Nephron (organoid): ENCODE measurements around the gene SACM1L.

Experiments
- H3K27ac Mint-ChIP-seq, 3 experiments: 2 replicates each; pipeline ENCODE4 v1.8.0; 2020; ENCODE audit warnings: mixed read lengths in 3 of 3, mild to moderate bottlenecking in 2 of 3, moderate library complexity in 1 of 3
- H3K27me3 Mint-ChIP-seq: 2 replicates; pipeline ENCODE4 v1.8.0; 2021; ENCODE audit warnings: low read depth, mild to moderate bottlenecking, moderate library complexity, mixed read lengths
- H3K36me3 Mint-ChIP-seq: 2 replicates; pipeline ENCODE4 v1.8.0; 2020; ENCODE audit warnings: low read depth, mixed read lengths
- H3K4me1 Mint-ChIP-seq: 2 replicates; pipeline ENCODE4 v1.8.0; 2020; ENCODE audit warnings: mixed read lengths
- H3K4me3 Mint-ChIP-seq, 3 experiments: 2 replicates each; pipeline ENCODE4 v1.8.0; 2020; ENCODE audit warnings: mild to moderate bottlenecking in 3 of 3, mixed read lengths in 3 of 3, moderate library complexity in 2 of 3
- H3K9me3 Mint-ChIP-seq: 2 replicates; pipeline ENCODE4 v1.8.0; 2020; ENCODE audit warnings: mixed read lengths
- TF ChIP-seq, protein P1 (sequence below), 3 experiments: fragments of 200-600 bp; sonication (generic); IDR thresholded peaks; one replicate each; pipeline ENCODE4 v1.5.0; 2021; ENCODE audit warnings: antibody characterized with exemption in 3 of 3; ENCODE audit not compliant: unreplicated experiment in 3 of 3

SACM1L gene

GRCh38 chr3:45654397-45654944 lies 34.7 kb upstream of the SACM1L start:
- peak overlapping the region in 1 of 3 experiments; percentile 23 for H3K27ac Mint-ChIP-seq
- peaks cover 12% of the 10 kb centered on the region for H3K36me3 Mint-ChIP-seq
- H3K9me3 Mint-ChIP-seq: peaks cover 8% of the 10 kb centered on the region
- no peak overlapping the region for H3K4me3 Mint-ChIP-seq
- peaks cover 4% of the 10 kb centered on the region for H3K4me1 Mint-ChIP-seq
- no peaks in the 10 kb centered on the region for H3K27me3 Mint-ChIP-seq
- TF ChIP-seq, protein P1, sequence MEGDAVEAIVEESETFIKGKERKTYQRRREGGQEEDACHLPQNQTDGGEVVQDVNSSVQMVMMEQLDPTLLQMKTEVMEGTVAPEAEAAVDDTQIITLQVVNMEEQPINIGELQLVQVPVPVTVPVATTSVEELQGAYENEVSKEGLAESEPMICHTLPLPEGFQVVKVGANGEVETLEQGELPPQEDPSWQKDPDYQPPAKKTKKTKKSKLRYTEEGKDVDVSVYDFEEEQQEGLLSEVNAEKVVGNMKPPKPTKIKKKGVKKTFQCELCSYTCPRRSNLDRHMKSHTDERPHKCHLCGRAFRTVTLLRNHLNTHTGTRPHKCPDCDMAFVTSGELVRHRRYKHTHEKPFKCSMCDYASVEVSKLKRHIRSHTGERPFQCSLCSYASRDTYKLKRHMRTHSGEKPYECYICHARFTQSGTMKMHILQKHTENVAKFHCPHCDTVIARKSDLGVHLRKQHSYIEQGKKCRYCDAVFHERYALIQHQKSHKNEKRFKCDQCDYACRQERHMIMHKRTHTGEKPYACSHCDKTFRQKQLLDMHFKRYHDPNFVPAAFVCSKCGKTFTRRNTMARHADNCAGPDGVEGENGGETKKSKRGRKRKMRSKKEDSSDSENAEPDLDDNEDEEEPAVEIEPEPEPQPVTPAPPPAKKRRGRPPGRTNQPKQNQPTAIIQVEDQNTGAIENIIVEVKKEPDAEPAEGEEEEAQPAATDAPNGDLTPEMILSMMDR (IDR thresholded peaks at IDR 0.05; ENCODE audit: unreplicated experiment in 3 of 3): no peak

- TF ChIP-seq, protein P1 (IDR thresholded peaks at IDR 0.05; ENCODE audit: unreplicated experiment in 3 of 3): no peak
- no peak overlapping the region for H3K4me3 Mint-ChIP-seq
- H3K27me3 Mint-ChIP-seq: no peaks in the 10 kb centered on the region
- peaks cover 1% of the 10 kb centered on the region for H3K36me3 Mint-ChIP-seq
- H3K9me3 Mint-ChIP-seq: peaks cover 2% of the 10 kb centered on the region
- no peak overlapping the region for H3K27ac Mint-ChIP-seq
- H3K4me1 Mint-ChIP-seq: peaks cover 9% of the 10 kb centered on the region
These were observed 33.3 kb upstream of the SACM1L start for GRCh38 chr3:45655906-45656305.

DNA sequence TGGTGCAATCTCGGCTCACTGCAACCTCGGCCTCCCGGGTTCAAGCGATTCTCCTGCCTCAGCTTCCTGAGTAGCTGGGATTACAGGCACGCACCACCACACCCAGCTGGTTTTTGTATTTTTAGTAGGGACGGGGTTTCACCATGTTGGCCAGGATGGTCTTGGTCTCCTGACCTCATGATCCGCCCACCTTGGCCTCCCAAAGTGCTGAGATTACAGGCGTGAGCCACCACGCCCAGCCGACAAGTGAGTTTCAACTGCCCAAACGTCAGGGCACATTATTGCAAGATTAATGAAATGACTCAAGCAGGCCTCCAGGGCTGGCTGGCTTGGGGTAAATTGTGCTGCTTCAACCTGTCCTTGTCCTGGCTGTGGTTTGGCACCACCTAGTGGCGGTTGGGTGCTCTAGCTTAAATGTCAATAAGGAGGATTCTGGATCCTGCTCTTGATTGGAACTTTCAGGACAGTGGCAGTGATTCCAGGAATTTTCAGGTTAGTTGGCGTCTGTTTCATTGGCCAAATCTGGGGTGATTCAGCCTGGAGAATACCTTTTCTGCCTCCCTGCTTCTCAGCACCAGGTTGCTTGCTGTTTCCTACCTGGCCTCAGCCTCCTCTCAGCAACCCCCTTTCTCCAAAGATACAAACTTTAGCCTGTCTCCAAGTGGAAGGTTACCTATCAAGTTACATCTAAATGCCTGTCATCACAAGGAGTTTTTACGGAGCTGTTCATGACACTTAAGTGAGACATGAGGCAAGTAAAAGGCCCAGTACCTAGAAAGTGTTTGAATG lies 32.4 kb upstream of the SACM1L start:
- H3K9me3 Mint-ChIP-seq: no peaks in the 10 kb centered on the region
- peaks cover 9% of the 10 kb centered on the region for H3K4me1 Mint-ChIP-seq
- no peaks in the 10 kb centered on the region for H3K27me3 Mint-ChIP-seq
- TF ChIP-seq, protein P1 (IDR thresholded peaks at IDR 0.05; ENCODE audit: unreplicated experiment in 3 of 3): peak; percentile 85 to 95 (median 92)
- no peaks in the 10 kb centered on the region for H3K36me3 Mint-ChIP-seq
- no peak overlapping the region for H3K4me3 Mint-ChIP-seq
- peak overlapping the region in 1 of 3 experiments; percentile 26 for H3K27ac Mint-ChIP-seq

DNA sequence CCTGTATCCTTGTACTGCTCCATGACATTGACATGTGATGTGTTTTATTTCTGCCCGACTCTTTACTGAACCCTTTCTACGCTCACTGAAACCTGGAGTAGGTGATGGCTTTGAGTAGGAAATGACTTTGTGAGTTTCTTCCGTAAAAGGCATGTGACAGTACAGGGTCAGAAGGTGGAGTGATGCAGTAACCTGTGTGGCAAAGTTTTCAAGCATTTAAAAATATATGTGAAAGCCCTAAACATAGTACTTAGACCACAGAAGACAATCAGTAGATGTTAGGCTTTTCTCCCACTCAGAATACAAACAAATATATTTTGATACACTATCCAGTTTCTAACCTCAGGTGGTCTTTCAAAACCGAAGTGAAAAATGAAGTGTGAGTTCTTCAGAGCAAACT lies 31.3 kb upstream of the SACM1L start:
- no peak overlapping the region for H3K4me3 Mint-ChIP-seq
- H3K27ac Mint-ChIP-seq: no peak overlapping the region
- no peaks in the 10 kb centered on the region for H3K36me3 Mint-ChIP-seq
- TF ChIP-seq, protein P1 (IDR thresholded peaks at IDR 0.05; ENCODE audit: unreplicated experiment in 3 of 3): no peak
- peaks cover 9% of the 10 kb centered on the region for H3K4me1 Mint-ChIP-seq
- no peaks in the 10 kb centered on the region for H3K9me3 Mint-ChIP-seq
- no peaks in the 10 kb centered on the region for H3K27me3 Mint-ChIP-seq

DNA sequence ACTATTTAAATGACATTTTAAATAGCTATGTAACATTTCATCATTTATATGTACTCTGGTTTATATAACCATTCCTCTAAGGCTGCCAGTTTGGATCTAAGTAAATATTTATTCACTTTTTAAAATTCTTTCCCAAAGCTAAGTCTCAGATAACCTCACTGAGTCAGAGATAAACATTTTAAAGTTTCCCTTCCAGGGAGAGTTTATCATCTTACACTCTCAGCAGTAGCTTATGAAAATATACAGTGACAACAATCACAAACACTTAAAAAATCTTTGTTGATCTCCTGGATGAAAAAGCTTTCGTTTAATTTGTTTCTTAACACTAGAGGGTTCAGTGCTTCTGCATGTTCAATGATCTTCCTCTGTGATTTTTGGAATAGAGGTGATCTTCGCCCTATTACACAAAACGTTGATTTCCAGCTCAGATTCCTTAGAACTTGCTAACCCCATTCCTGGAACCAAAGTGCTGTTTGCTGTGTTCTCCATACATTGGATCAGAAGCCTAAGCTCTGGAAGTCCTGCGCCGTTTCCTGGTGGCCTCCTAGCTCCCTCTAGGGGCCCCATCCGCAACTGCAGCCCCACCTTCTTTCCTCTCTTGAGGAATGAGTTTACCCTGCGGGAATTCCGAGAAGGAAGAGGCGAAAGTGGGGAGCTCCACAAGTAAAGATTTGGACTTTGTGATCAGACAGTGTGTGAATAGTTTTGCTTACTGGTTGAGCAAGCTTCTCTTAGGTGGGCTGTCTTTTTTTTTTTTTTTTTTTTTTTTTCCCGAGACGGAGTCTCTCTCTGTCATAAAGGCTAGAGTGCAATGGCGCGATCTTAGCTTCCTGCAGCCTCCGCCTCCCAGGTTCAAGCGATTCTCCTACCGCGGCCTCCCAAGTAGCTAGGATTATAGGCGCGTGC lies 29.3 kb upstream of the SACM1L start:
- TF ChIP-seq, protein P1 (IDR thresholded peaks at IDR 0.05; ENCODE audit: unreplicated experiment in 3 of 3): peak; percentile 69 to 74 (median 71)
- H3K4me1 Mint-ChIP-seq: peaks cover 9% of the 10 kb centered on the region
- no peaks in the 10 kb centered on the region for H3K36me3 Mint-ChIP-seq
- H3K9me3 Mint-ChIP-seq: no peaks in the 10 kb centered on the region
- no peaks in the 10 kb centered on the region for H3K27me3 Mint-ChIP-seq
- H3K4me3 Mint-ChIP-seq: no peak overlapping the region
- H3K27ac Mint-ChIP-seq: no peak overlapping the region
